Stimulated activated CD8-positive, alpha-beta memory T cell treated with anti-CD3 and anti-CD28 coated beads, Interleukin-12 subunit alpha, Interleukin-12 subunit beta, amount 100 ng/mL, for 4 hours (primary cell): Measurements from ENCODE around the gene TGFBI.
"Not testable (repeated sequence)": the region's sequence is repeated elsewhere in the genome, so short reads cannot be mapped to it uniquely, and the experiment has no call there.

Experiments
- DNase-seq: peaks from one replicate; pipeline ENCODE4 v3.0.0-alpha.2; 2020; ENCODE audit warnings: low read depth

The TGFBI gene

GRCh38 chr5:136026636-136027035 lies 2.2 kb upstream of the TGFBI start:
- DNase-seq = no peak

GRCh38 chr5:136027311-136027710 lies 1.5 kb upstream of the TGFBI start:
- DNase-seq = no peak

GRCh38 chr5:136028090-136028489 lies 698 bp upstream of the TGFBI start:
- no peak for DNase-seq

GRCh38 chr5:136030252-136030651 lies 1.5 kb downstream of the TGFBI start:
- no peak for DNase-seq

- no peak for DNase-seq
These were observed 2.3 kb downstream of the TGFBI start for GRCh38 chr5:136030956-136031611.

DNA sequence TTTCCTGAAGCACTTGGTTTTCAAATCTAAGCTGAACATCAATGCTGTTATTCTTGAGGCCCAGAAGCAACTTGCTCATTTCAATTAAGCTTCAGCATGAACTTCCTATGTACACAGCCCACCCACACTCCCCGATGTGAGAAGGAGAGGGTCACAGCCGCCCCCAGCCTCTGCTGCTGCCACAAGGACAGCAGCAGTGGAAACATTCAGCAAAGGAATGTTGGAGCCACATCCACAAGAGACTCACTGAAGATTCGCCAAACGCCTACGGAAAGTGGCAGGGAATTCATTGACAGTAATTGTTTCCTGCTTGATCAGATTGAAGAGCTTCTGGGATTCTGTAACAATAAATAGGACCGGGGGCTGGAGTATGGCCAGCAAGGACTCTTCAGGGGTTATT lies 2.9 kb downstream of the TGFBI start:
- DNase-seq = no peak

GRCh38 chr5:136032564-136032963 lies 3.8 kb downstream of the TGFBI start:
- DNase-seq = no peak

- DNase-seq = no peak
These were observed 4.4 kb downstream of the TGFBI start for GRCh38 chr5:136033234-136033633.

DNA sequence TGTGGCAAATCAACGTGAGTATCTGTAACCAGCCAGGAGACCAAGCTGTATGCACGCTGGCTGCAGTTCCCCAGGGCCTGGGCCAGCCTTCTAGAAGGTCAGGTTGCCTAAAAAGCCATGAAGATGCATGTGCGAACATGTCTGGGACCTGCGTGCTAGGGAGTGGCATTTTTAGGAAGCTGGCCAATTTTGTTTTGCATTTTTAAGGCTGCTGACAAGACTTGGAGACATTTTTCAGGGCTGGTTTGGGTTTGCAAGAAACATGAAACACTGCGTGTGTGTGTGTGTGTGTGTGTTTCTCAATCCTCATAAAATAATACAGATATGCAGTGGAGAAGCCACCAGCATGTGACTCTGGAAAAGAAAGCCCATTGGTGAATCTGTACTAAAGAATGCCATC lies 5.1 kb downstream of the TGFBI start:
- DNase-seq = no peak

- no peak for DNase-seq
These were observed 5.7 kb downstream of the TGFBI start for GRCh38 chr5:136034492-136034891.

DNA sequence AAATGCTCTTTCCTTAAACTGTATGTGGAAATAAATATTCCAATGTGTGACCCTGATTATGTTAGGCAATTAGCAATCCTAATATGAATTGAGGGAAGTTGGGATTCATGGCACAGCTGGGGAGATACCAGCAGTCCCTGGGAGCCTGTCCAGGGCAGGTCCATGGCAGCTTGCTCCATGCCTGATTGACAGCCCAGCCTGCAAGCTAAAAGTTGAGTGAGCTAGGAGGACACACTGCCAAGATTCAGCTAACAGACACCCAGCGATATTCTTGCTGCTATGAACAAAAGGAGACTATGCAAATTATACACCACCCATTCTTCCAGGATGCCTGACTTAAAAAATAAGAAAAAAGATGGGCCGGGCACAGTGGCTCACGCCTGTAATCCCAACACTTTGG lies 6.2 kb downstream of the TGFBI start:
- DNase-seq = no peak

GRCh38 chr5:136035837-136036236 lies 7.0 kb downstream of the TGFBI start:
- DNase-seq = no peak

DNA sequence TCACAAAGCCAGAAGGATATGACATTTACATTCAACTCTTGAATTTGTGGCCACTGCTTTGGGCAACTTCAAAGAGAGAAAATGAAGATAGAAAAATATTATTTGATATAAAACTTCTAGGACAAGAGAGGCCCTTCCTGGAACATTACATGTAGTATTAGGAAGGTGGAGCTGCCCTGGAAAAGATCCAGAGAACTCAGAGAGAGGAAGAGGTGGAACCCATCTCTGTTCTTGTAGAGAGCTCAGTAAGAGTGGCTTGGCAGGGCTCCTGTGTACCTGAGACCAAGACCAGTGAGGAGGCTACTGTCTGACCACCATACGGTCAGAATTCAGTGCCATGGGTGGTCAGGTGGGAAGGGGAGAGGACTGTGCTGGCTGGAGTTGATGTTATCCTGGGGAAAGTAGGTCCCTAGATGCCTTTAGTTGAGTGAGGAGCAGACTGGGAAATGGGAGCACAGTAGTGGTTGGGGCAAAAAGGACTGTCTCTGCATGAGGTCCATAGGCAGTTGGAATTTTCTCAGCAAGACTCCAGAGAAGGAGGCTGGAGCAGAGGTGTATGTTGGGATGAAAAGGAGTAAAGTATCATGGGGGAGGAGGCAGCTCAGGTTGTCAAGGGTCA lies 7.6 kb downstream of the TGFBI start:
- DNase-seq = no peak

- DNase-seq = no peak
These were observed 8.4 kb downstream of the TGFBI start for GRCh38 chr5:136037001-136037705.

DNA sequence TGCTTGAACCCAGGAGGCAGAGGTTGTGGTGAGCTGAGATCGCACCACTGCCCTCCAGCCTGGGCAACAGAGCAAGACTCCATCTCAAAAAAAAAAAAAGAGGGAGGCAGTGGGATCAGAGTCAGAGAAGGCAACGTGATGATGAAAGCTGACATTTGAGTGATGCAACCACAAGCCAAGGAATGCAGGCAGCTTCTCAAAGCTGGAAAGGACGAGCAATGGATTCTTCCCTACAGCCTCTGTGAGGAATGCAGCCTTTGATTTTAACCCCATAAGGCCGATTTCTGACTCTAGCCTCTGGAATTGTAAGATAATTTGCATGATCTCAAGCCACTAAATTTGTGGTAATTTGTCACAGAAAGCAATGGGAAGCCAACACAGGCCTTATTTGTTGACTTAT lies 9.8 kb downstream of the TGFBI start:
- no peak for DNase-seq

DNA sequence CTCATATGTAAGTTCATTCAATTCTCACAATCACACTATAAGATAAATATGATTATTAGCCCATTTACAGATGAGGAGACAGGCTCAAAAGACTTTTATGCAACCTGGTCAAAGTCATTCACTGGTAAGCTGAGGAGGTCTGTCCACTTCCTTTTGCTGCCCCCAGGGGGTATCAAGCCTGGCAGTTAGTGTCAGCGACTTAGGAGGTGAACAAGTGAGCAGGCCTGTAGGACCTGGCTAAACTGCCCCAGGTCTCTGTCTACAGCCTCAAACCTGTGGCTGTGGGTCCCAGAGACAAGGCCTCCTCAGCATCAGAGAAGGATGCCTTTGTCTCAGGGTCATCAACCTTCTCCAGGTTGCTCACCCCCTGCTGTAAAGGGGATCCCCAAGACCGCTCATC lies 10.4 kb downstream of the TGFBI start:
- DNase-seq = no peak

- DNase-seq = no peak
These were observed 12.1 kb downstream of the TGFBI start for GRCh38 chr5:136040746-136041415.

- no peak for DNase-seq
These were observed 13.4 kb downstream of the TGFBI start for GRCh38 chr5:136042156-136042555.

DNA sequence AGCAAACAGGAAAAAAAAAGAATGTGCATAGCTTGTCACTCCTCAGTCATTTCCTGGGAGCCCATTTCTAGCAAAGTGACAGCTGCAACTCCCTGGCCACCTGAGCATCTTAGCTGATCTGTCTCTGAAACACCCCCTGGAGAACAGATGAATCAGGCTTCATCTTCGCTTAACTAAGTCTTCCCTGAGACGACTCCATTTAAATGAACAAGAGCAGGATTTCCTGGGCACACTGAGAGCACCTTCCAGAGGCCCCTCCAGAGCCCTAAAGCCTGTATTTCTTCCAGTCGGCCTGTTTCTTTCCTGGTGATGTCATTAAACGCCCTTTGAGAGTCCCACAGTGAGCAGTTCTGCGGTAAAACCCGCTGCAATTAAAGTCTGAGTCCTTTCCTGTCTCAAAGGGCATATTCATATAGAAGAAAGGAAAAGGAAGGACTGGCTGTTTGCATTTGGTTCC lies 13.9 kb downstream of the TGFBI start:
- DNase-seq = no peak

- no peak for DNase-seq
These were observed 14.8 kb downstream of the TGFBI start for GRCh38 chr5:136043551-136043950.

GRCh38 chr5:136043968-136044610 lies 15.3 kb downstream of the TGFBI start:
- DNase-seq = no peak

DNA sequence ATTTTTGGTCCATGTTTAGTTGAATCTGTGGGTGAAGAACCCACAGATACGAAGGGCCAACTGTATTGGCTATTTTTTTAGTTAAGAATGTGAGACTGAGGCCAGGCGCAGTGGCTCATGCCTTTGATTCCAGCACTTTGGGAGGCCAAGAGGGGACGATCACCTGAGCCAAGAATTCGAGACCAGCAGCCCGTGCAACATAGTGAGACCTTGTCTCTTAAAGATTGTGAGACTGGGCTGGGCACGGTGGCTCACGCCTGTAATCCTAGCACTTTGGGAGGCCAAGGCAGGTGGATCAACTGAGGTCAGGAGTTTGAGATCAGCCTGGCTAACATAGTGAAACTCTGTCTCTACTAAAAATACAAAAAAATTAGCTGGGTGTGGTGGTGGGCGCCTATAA lies 16.2 kb downstream of the TGFBI start:
- DNase-seq = not testable (repeated sequence)
